ENCODE measurements around the gene ERBB3.

Gene ERBB3

GRCh38 chr12:56087220-56087619 lies 7.3 kb downstream of the ERBB3 start:
- ChIA-PET CTCF (no interaction called here), POLR2A (interaction anchor here (3.3 kb wide), 1 partner anchor 17 kb away, joined by 22 read pairs; the partner anchor contains the start of gene PA2G4)
- no peak for DNase-seq (ENCODE audit: extremely low spot score)
- TF ChIP-seq SP1 (IDR thresholded peaks at IDR 0.05) (no peak), PKNOX1 (IDR thresholded peaks at IDR 0.05) (no peak), ELF4 (IDR thresholded peaks at IDR 0.05) (no peak), NFRKB (IDR thresholded peaks at IDR 0.05) (no peak), BHLHE40 (IDR thresholded peaks at IDR 0.05; ENCODE audit: borderline replicate concordance) (no peak), ARNT (IDR thresholded peaks at IDR 0.05) (no peak), FOXM1 (IDR thresholded peaks at IDR 0.05; ENCODE audit: borderline replicate concordance) (no peak), FOXK2 (IDR thresholded peaks at IDR 0.05) (no peak), LEF1 (IDR thresholded peaks at IDR 0.05; ENCODE audit: borderline replicate concordance) (no peak), L3MBTL2 (conservative IDR thresholded peaks at IDR 0.05) (no peak), FOXA1 (IDR thresholded peaks at IDR 0.05) (no peak), TARDBP (IDR thresholded peaks at IDR 0.05) (no peak), CTBP1 (IDR thresholded peaks at IDR 0.05; ENCODE audit: borderline replicate concordance) (no peak), ZNF384 (IDR thresholded peaks at IDR 0.05) (no peak), HDGF (IDR thresholded peaks at IDR 0.05; ENCODE audit: borderline replicate concordance) (no peak), SUZ12 (IDR thresholded peaks at IDR 0.05) (no peak)

GRCh38 chr12:56097738-56098137 lies 17.8 kb downstream of the ERBB3 start:
- TF ChIP-seq FOXK2 (IDR thresholded peaks at IDR 0.05): no peak
- TF ChIP-seq ELF4 (IDR thresholded peaks at IDR 0.05): no peak
- TF ChIP-seq L3MBTL2 (conservative IDR thresholded peaks at IDR 0.05): no peak
- TF ChIP-seq LEF1 (IDR thresholded peaks at IDR 0.05; ENCODE audit: borderline replicate concordance): no peak
- TF ChIP-seq FOXM1 (IDR thresholded peaks at IDR 0.05; ENCODE audit: borderline replicate concordance): no peak
- no peak for TF ChIP-seq ARNT (IDR thresholded peaks at IDR 0.05)
- TF ChIP-seq FOXA1 (IDR thresholded peaks at IDR 0.05): no peak
- TF ChIP-seq CTBP1 (IDR thresholded peaks at IDR 0.05; ENCODE audit: borderline replicate concordance): no peak
- no peak for TF ChIP-seq TARDBP (IDR thresholded peaks at IDR 0.05)
- TF ChIP-seq SUZ12 (IDR thresholded peaks at IDR 0.05): no peak
- TF ChIP-seq ZNF384 (IDR thresholded peaks at IDR 0.05): no peak
- POLR2A ChIA-PET: no interaction called here
- DNase-seq (ENCODE audit: extremely low spot score): no peak
- CTCF ChIA-PET: no interaction called here

- POLR2A ChIA-PET: no interaction called here
Measured at GRCh38 chr12:56098592-56098991, 18.6 kb downstream of the ERBB3 start.

GRCh38 chr12:56099787-56100186 lies 19.8 kb downstream of the ERBB3 start:
- ChIA-PET CTCF (no interaction called here), POLR2A (interaction anchor here (6.1 kb wide), 1 partner anchor 20 kb away, joined by 65 read pairs; the partner anchor contains the start of gene ERBB3)

More at GRCh38 chr12:56098592-56098991, 18.6 kb downstream of the ERBB3 start:
- TF ChIP-seq SUZ12 (IDR thresholded peaks at IDR 0.05): no peak
- no peak for TF ChIP-seq FOXA1 (IDR thresholded peaks at IDR 0.05)
- TF ChIP-seq LEF1 (IDR thresholded peaks at IDR 0.05; ENCODE audit: borderline replicate concordance): no peak
- no peak for TF ChIP-seq CTBP1 (IDR thresholded peaks at IDR 0.05; ENCODE audit: borderline replicate concordance)
- TF ChIP-seq NFRKB (IDR thresholded peaks at IDR 0.05): no peak
- no peak for TF ChIP-seq SP1 (IDR thresholded peaks at IDR 0.05)
- TF ChIP-seq L3MBTL2 (conservative IDR thresholded peaks at IDR 0.05): no peak
- TF ChIP-seq TARDBP (IDR thresholded peaks at IDR 0.05): no peak
- TF ChIP-seq ARNT (IDR thresholded peaks at IDR 0.05): no peak
- no peak for TF ChIP-seq PKNOX1 (IDR thresholded peaks at IDR 0.05)
- no peak for TF ChIP-seq FOXK2 (IDR thresholded peaks at IDR 0.05)
- no peak for TF ChIP-seq FOXM1 (IDR thresholded peaks at IDR 0.05; ENCODE audit: borderline replicate concordance)
- no peak for TF ChIP-seq HDGF (IDR thresholded peaks at IDR 0.05; ENCODE audit: borderline replicate concordance)
- no peak for TF ChIP-seq ELF4 (IDR thresholded peaks at IDR 0.05)
- no peak for DNase-seq (ENCODE audit: extremely low spot score)
- CTCF ChIA-PET: interaction anchor here (0.6 to 0.7 kb wide), 2 partner anchors 60 to 361 kb away, joined by 3 read pairs; partner anchors contain the start of gene MYL6

GRCh38 chr12:56101045-56101444 lies 21.1 kb downstream of the ERBB3 start:
- no peak for DNase-seq (ENCODE audit: extremely low spot score)
- ChIA-PET CTCF (no interaction called here), POLR2A (interaction anchor here (1.0 to 6.1 kb wide), 3 partner anchors 16 to 21 kb away, joined by 3 to 65 read pairs (median 3); partner anchors contain the start of genes ERBB3 and ZC3H10)
- no peak for TF ChIP-seq PKNOX1 (IDR thresholded peaks at IDR 0.05)
- no peak for TF ChIP-seq FOXK2 (IDR thresholded peaks at IDR 0.05)
- TF ChIP-seq LEF1 (IDR thresholded peaks at IDR 0.05; ENCODE audit: borderline replicate concordance): no peak
- no peak for TF ChIP-seq L3MBTL2 (conservative IDR thresholded peaks at IDR 0.05)
- TF ChIP-seq ELF4 (IDR thresholded peaks at IDR 0.05): no peak

More at GRCh38 chr12:56099787-56100186, 19.8 kb downstream of the ERBB3 start:
- TF ChIP-seq TARDBP (IDR thresholded peaks at IDR 0.05) (no peak), BHLHE40 (IDR thresholded peaks at IDR 0.05; ENCODE audit: borderline replicate concordance) (no peak), ARNT (IDR thresholded peaks at IDR 0.05) (no peak), FOXA1 (IDR thresholded peaks at IDR 0.05) (no peak), L3MBTL2 (conservative IDR thresholded peaks at IDR 0.05) (no peak), ELF4 (IDR thresholded peaks at IDR 0.05) (no peak), ZNF384 (IDR thresholded peaks at IDR 0.05) (no peak), LEF1 (IDR thresholded peaks at IDR 0.05; ENCODE audit: borderline replicate concordance) (no peak), NFRKB (IDR thresholded peaks at IDR 0.05) (no peak), SP1 (IDR thresholded peaks at IDR 0.05) (no peak), PKNOX1 (IDR thresholded peaks at IDR 0.05) (no peak), HDGF (IDR thresholded peaks at IDR 0.05; ENCODE audit: borderline replicate concordance) (no peak), SUZ12 (IDR thresholded peaks at IDR 0.05) (no peak), FOXK2 (IDR thresholded peaks at IDR 0.05) (no peak)
- DNase-seq (ENCODE audit: extremely low spot score): no peak

Measured in HEK293T (cell line).